Duodenal mucosa (tissue), 2 donors: ENCODE measurements around the gene FXYD5.

Source experiments
- H3K27ac ChIP-seq: one replicate; pipeline ENCODE4 v1.7.0; 2013; ENCODE audit warnings: low read depth, low read length
- H3K27me3 ChIP-seq, 2 donors: one replicate each; pipeline ENCODE4 v1.7.0; 2013; ENCODE audit warnings: low read length in 2 of 2, control low read depth in 1 of 2; ENCODE audit not compliant: insufficient read depth in 2 of 2, control insufficient read depth in 1 of 2
- H3K36me3 ChIP-seq, 2 donors: one replicate each; pipeline ENCODE4 v1.7.0; 2013; ENCODE audit warnings: low read length in 2 of 2, control low read depth in 1 of 2; ENCODE audit not compliant: insufficient read depth in 2 of 2, control insufficient read depth in 1 of 2
- H3K4me1 ChIP-seq, 2 donors: one replicate each; pipeline ENCODE4 v1.7.0; 2013; ENCODE audit warnings: low read length in 2 of 2, control low read depth in 1 of 2; ENCODE audit not compliant: insufficient read depth in 2 of 2, control insufficient read depth in 1 of 2
- H3K4me3 ChIP-seq, 2 donors: one replicate each; pipeline ENCODE4 v1.7.0; 2013; ENCODE audit warnings: low read length in 2 of 2, low read depth in 1 of 2
- H3K9ac ChIP-seq, 2 donors: one replicate each; pipeline ENCODE4 v1.7.0; 2013; ENCODE audit warnings: low read length in 2 of 2, low read depth in 1 of 2
- H3K9me3 ChIP-seq, 2 donors: one replicate each; pipeline ENCODE4 v1.7.0; 2013; ENCODE audit warnings: low read length in 2 of 2, control low read depth in 1 of 2; ENCODE audit not compliant: control insufficient read depth in 1 of 2

The FXYD5 gene

GRCh38 chr19:35166100-35167063, 11.8 kb downstream of the FXYD5 start:
- H3K9me3 ChIP-seq = peaks cover 6 to 8% of the 10 kb centered on the region in 2 donors
- no peak overlapping the region for H3K27ac ChIP-seq
- H3K4me1 ChIP-seq = no peaks in the 10 kb centered on the region
- H3K9ac ChIP-seq = no peak overlapping the region
- H3K36me3 ChIP-seq = peaks cover 0 to 44% of the 10 kb centered on the region in 2 donors
- H3K27me3 ChIP-seq = no peaks in the 10 kb centered on the region
- no peak overlapping the region for H3K4me3 ChIP-seq

DNA sequence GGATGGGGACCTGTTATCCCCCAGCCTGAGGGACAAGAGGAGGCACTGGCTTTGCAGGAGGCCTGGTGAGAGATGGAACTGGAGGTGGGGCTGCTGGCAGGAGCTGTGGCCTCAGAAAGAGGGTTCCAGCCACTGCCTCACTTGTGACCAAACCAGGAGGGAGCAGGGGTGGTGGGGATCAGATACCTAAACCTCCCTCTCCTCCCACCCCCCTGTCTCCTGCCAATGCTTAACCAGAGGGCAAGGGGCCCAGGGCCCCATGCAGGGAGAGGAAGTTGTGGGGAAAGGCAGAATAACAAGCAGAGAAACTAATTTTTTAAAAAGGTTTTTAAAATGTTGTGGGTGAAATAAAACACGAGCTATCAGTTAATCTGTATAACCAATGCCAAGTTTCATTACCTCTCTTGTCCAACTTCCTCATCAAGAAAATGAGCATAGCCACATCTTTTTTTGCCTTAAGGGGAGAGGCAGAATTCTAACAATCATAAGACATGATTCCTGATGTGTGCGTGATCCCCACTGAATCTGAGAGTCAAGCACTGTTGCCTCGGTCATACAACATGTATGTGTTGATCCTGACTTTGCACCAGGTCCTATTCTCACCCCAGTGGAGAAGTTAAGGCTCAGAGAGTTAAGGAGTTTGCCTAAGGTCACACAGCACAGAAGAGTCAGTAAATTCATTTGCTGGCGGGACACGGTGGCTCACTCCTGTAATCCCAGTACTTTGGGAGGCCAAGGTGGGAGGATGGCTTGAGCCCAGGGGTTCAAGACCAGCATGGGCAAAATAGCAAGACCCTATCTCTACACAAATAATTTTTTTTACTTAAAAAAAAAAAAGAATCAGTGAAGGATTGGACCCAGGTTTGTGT, 12.9 kb downstream of the FXYD5 start:
- peaks cover 6 to 8% of the 10 kb centered on the region in 2 donors for H3K9me3 ChIP-seq
- no peak overlapping the region for H3K4me3 ChIP-seq
- H3K4me1 ChIP-seq = no peaks in the 10 kb centered on the region
- peaks cover 0 to 33% of the 10 kb centered on the region in 2 donors for H3K36me3 ChIP-seq
- H3K27ac ChIP-seq = no peak overlapping the region
- H3K9ac ChIP-seq = no peak overlapping the region
- no peaks in the 10 kb centered on the region for H3K27me3 ChIP-seq

DNA sequence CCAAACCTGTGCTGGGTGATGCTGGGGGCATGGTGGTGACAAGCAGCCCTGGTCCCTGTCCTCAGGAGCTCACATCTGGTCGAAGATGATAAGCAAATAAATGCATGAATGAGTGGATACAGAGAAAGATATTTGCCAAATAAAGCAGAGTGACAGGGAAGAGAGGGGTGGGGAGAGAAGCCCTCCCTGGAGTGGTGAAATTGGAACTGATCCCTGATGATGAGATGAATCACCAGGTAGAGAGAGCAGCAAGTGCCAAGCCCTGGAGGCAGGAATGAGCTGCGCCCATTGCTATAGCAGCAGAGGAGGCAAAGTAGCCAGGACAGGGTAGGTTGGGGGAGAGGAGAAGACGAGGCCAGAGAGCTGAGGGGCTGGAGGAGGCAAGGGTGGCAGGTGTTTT, 13.7 kb downstream of the FXYD5 start:
- peaks cover 6 to 8% of the 10 kb centered on the region in 2 donors for H3K9me3 ChIP-seq
- H3K4me3 ChIP-seq = no peak overlapping the region
- H3K36me3 ChIP-seq = peaks cover 0 to 27% of the 10 kb centered on the region in 2 donors
- no peaks in the 10 kb centered on the region for H3K27me3 ChIP-seq
- H3K27ac ChIP-seq = no peak overlapping the region
- no peaks in the 10 kb centered on the region for H3K4me1 ChIP-seq
- no peak overlapping the region for H3K9ac ChIP-seq

DNA sequence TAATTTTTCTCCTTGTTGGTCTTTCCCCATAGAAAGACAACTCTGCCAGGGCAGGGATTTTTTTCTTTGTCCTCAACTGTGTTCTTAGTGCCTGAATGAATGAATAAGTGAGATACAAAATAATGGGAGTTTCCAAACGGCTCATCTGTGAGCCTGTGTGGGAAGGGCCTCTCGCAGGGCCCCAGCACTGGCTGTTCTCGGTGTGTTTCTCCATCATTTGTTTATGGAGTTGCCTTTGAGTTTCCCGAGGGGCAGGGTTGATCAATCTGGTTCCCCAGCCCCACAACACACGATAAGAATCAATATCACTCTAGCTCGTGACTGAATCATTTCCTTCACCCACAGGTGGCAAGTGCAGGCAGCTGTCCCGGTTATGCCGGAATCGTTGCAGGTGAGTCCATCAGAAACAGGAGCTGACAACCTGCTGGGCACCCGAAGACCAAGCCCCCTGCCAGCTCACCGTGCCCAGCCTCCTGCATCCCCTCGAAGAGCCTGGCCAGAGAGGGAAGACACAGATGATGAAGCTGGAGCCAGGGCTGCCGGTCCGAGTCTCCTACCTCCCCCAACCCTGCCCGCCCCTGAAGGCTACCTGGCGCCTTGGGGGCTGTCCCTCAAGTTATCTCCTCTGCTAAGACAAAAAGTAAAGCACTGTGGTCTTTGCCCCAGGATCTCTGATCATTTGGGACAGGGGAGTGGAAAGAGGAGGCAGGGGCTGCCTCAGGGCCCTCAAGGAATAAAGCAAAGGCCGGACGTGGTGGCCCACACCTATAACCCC, 14.9 kb downstream of the FXYD5 start:
- H3K4me1 ChIP-seq = no peaks in the 10 kb centered on the region
- H3K4me3 ChIP-seq = no peak overlapping the region
- H3K9me3 ChIP-seq = peaks cover 3 to 6% of the 10 kb centered on the region in 2 donors
- H3K36me3 ChIP-seq = peaks cover 0 to 15% of the 10 kb centered on the region in 2 donors
- no peak overlapping the region for H3K9ac ChIP-seq
- no peaks in the 10 kb centered on the region for H3K27me3 ChIP-seq
- H3K27ac ChIP-seq = no peak overlapping the region

DNA sequence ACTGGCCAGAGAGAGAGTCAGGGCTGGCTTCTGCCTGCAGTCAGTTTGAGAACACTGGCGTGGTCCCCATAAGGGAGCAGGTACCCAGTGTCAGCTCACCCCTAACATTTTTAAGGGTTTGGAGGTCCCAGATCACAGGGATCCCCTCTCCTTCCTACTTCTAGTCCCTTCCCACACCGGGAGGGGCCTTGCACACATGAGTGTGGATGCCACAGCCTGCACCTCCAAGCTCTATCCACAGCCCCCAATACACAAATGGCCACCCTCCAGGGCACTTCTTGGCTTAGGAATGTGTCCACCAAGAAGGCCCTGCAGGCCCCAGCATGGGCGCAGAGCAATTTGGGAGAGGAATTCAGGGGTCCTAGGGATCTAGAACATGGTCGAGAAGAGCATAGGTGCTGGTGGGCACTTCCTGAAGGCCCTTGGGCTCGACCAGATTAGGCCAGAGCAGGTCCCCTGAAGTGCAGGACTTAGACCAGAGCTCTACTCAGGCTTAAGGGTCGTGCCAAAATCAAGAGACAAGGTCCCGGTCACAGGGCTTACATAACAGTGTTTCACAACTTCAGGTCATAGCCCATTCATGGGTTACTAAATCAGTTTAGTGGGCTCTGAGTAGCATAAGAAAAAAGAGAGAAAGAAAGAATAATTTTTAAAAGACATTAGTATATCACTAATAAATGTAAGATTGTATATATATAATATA, 16.0 kb downstream of the FXYD5 start:
- Histone ChIP-seq H3K9me3 (peaks cover 0 to 6% of the 10 kb centered on the region in 2 donors), H3K4me3 (no peak overlapping the region), H3K36me3 (peaks cover 0 to 14% of the 10 kb centered on the region in 2 donors), H3K27ac (no peak overlapping the region), H3K9ac (no peak overlapping the region), H3K27me3 (no peaks in the 10 kb centered on the region), H3K4me1 (no peaks in the 10 kb centered on the region)

- Histone ChIP-seq H3K9me3 (no peaks in the 10 kb centered on the region), H3K9ac (no peak overlapping the region), H3K4me3 (no peak overlapping the region), H3K36me3 (peaks cover 0 to 4% of the 10 kb centered on the region in 2 donors), H3K27me3 (no peaks in the 10 kb centered on the region), H3K4me1 (no peaks in the 10 kb centered on the region), H3K27ac (no peak overlapping the region)
Measured at GRCh38 chr19:35171730-35172129, 17.2 kb downstream of the FXYD5 start.

- Histone ChIP-seq H3K9me3 (no peaks in the 10 kb centered on the region), H3K27me3 (no peaks in the 10 kb centered on the region), H3K9ac (no peak overlapping the region), H3K4me3 (no peak overlapping the region), H3K36me3 (no peaks in the 10 kb centered on the region), H3K27ac (no peak overlapping the region), H3K4me1 (no peaks in the 10 kb centered on the region)
Measured at GRCh38 chr19:35174226-35174625, 19.7 kb downstream of the FXYD5 start.

GRCh38 chr19:35176181-35176570, 21.6 kb downstream of the FXYD5 start:
- Histone ChIP-seq H3K36me3 (no peaks in the 10 kb centered on the region), H3K9ac (no peak overlapping the region), H3K4me1 (no peaks in the 10 kb centered on the region), H3K4me3 (no peak overlapping the region), H3K27ac (no peak overlapping the region), H3K9me3 (no peaks in the 10 kb centered on the region), H3K27me3 (no peaks in the 10 kb centered on the region)
